GM23248 (cell line): Measurements from ENCODE around the gene OR52B2.

Experiments
- EZH2 ChIP-seq: fragments of 200-600 bp; sonication (generic); IDR thresholded peaks from 2 replicates; pipeline ENCODE4 v1.6.1; 2018; ENCODE audit warnings: antibody characterized with exemption, mild to moderate bottlenecking; ENCODE audit not compliant: insufficient read depth, poor library complexity, severe bottlenecking
- EZH2phosphoT487 ChIP-seq: fragments of 200-600 bp; sonication (generic); IDR thresholded peaks from 2 replicates; pipeline ENCODE4 v1.6.1; 2018; ENCODE audit warnings: antibody characterized with exemption, moderate library complexity, mild to moderate bottlenecking, low read depth; ENCODE audit not compliant: insufficient read depth

- TF ChIP-seq EZH2phosphoT487 (no peak), EZH2 (no peak)
These were observed 41.1 kb downstream of the OR52B2 start for GRCh38 chr11:6129011-6129410.
